Measurements from ENCODE around the gene PARP11. TPM values are rescaled to one million over a fixed set of nuclear protein-coding genes. Genes with fewer than 3 reads are reported as not detected.

Gene PARP11
- total RNA-seq, 1 donor from 2014 or later = 11.4 TPM

DNA sequence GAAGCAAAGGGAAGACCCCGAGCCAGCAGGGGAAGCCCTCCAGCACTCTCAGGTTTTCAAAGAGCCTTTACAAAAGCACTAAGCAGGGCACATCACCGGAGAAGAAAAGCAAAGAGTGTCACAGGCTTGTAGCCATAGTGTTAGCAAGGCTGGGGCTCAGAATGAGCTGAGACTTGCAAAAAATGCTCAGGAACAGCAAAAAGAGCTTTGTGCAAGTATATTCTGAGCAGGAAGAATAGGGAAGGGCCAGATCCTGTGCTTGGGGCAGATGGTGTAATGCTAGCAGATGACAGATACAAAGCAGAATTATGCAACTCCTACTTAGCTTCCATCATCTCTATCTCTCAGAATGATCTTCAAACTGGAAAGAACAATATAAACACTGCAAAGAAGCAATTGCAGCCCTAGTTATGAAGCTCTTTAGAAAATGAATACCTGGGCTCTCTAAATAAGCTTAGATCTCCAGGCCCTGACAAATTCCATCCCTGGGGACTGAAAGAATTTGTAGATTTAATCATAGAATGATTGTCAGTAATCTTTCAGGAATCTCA is 23.7 kb upstream of the PARP11 start:
- Mint-ChIP-seq H3K4me3 (ENCODE audit: unreplicated experiment) (no peak overlapping the region), H3K9me3 (ENCODE audit: unreplicated experiment) (no peaks in the 10 kb centered on the region), H3K27ac (ENCODE audit: unreplicated experiment) (no peak overlapping the region), H3K27me3 (ENCODE audit: unreplicated experiment) (no peaks in the 10 kb centered on the region), H3K36me3 (ENCODE audit: low read depth, unreplicated experiment) (no peaks in the 10 kb centered on the region), H3K4me1 (ENCODE audit: unreplicated experiment) (no peaks in the 10 kb centered on the region)
- no peak for DNase-seq (ENCODE audit: low spot score)
- TF ChIP-seq, protein P1, sequence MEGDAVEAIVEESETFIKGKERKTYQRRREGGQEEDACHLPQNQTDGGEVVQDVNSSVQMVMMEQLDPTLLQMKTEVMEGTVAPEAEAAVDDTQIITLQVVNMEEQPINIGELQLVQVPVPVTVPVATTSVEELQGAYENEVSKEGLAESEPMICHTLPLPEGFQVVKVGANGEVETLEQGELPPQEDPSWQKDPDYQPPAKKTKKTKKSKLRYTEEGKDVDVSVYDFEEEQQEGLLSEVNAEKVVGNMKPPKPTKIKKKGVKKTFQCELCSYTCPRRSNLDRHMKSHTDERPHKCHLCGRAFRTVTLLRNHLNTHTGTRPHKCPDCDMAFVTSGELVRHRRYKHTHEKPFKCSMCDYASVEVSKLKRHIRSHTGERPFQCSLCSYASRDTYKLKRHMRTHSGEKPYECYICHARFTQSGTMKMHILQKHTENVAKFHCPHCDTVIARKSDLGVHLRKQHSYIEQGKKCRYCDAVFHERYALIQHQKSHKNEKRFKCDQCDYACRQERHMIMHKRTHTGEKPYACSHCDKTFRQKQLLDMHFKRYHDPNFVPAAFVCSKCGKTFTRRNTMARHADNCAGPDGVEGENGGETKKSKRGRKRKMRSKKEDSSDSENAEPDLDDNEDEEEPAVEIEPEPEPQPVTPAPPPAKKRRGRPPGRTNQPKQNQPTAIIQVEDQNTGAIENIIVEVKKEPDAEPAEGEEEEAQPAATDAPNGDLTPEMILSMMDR (IDR thresholded peaks at IDR 0.05; ENCODE audit: unreplicated experiment) = no peak

DNA sequence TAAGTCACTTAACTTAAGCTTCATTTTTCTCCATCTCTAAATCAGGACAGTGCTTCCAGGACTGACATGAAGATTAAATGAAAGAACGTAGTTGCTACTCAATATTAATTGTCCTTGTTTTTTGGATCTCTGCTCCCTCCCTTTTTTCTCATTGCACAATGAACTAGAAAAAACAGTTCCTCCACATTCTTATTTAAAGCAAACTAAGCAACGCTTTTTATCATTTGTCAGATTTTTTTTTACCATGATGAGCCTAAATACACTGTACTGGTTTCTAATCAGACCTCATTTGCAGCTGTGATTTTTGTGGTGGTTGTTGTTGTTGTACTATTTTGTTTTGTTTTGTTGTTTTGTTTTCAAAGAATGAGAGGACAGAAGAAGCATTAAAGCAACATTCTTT is 23.2 kb upstream of the PARP11 start:
- Mint-ChIP-seq H3K27me3 (ENCODE audit: unreplicated experiment) (no peaks in the 10 kb centered on the region), H3K36me3 (ENCODE audit: low read depth, unreplicated experiment) (no peaks in the 10 kb centered on the region), H3K4me1 (ENCODE audit: unreplicated experiment) (no peaks in the 10 kb centered on the region), H3K4me3 (ENCODE audit: unreplicated experiment) (no peak overlapping the region), H3K9me3 (ENCODE audit: unreplicated experiment) (no peaks in the 10 kb centered on the region), H3K27ac (ENCODE audit: unreplicated experiment) (no peak overlapping the region)
- TF ChIP-seq, protein P1 (IDR thresholded peaks at IDR 0.05; ENCODE audit: unreplicated experiment) = no peak
- DNase-seq (ENCODE audit: low spot score) = no peak

DNA sequence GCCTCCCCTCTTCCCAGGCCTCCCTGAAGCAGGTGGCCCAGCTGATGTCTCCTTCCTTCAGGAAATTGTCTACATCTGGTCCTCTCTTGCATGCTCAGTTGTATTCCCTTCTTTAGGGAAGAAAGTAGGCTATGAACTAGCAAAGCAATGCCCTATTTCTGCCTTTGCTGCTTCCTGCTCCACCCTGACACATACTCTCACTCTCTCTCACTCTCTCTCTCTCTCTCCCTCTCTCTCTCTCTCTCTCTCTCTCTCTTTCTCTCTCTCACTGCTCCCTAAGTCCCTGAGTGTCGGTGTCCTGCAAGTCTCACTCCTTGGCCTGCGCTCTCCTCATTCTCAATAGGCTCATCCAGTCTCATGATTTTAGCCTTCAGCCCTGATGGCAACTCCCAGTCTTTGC is 19.4 kb upstream of the PARP11 start:
- no peak overlapping the region for H3K4me3 Mint-ChIP-seq (ENCODE audit: unreplicated experiment)
- no peaks in the 10 kb centered on the region for H3K27me3 Mint-ChIP-seq (ENCODE audit: unreplicated experiment)
- H3K36me3 Mint-ChIP-seq (ENCODE audit: low read depth, unreplicated experiment) = no peaks in the 10 kb centered on the region
- H3K4me1 Mint-ChIP-seq (ENCODE audit: unreplicated experiment) = no peaks in the 10 kb centered on the region
- no peak for DNase-seq (ENCODE audit: low spot score)
- TF ChIP-seq, protein P1 (IDR thresholded peaks at IDR 0.05; ENCODE audit: unreplicated experiment) = no peak
- no peak overlapping the region for H3K27ac Mint-ChIP-seq (ENCODE audit: unreplicated experiment)
- no peaks in the 10 kb centered on the region for H3K9me3 Mint-ChIP-seq (ENCODE audit: unreplicated experiment)

DNA sequence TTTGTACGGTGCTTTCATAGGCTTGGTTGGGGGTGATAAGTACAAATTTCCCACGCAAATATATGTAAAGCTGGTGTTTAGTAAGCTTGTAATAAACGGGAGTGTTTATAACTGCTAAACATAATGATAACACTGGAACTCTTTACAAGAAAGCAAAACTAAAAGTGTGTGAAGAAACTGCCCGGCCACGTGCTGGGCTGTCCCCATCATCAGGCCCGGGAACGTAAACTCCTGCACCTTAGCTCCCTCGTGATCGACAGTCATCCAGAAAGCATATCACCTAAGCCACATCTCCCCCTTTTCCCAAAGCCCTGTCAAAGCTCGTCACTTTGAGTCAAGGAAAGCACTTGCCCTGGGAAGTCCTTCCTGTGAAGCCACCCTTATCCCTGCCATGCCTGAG is 18.0 kb upstream of the PARP11 start:
- Mint-ChIP-seq H3K9me3 (ENCODE audit: unreplicated experiment) (no peaks in the 10 kb centered on the region), H3K36me3 (ENCODE audit: low read depth, unreplicated experiment) (no peaks in the 10 kb centered on the region), H3K27ac (ENCODE audit: unreplicated experiment) (no peak overlapping the region), H3K27me3 (ENCODE audit: unreplicated experiment) (no peaks in the 10 kb centered on the region), H3K4me1 (ENCODE audit: unreplicated experiment) (no peaks in the 10 kb centered on the region), H3K4me3 (ENCODE audit: unreplicated experiment) (no peak overlapping the region)
- no peak for DNase-seq (ENCODE audit: low spot score)
- TF ChIP-seq, protein P1 (IDR thresholded peaks at IDR 0.05; ENCODE audit: unreplicated experiment) = no peak

DNA sequence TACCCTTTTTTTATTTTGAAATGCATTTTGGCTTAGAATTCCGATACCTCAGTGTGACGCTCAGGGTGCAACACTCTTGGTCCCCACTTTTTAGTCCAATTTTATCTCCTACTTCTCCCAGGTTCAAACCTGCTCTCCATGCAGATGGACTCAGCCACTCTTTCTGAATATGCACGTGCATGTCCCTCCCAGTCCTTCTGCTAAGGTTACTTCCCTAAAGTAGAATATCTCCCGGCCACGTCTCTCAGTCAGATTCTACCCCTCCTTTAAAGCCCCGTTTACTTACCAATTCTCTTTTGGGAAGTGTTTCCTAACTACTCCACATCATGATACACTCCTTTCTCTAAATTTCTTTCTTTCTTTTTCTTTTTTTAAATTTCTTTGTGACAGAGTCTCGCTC is 15.5 kb upstream of the PARP11 start:
- Mint-ChIP-seq H3K4me1 (ENCODE audit: unreplicated experiment) (no peaks in the 10 kb centered on the region), H3K4me3 (ENCODE audit: unreplicated experiment) (no peak overlapping the region), H3K36me3 (ENCODE audit: low read depth, unreplicated experiment) (no peaks in the 10 kb centered on the region), H3K27ac (ENCODE audit: unreplicated experiment) (no peak overlapping the region), H3K9me3 (ENCODE audit: unreplicated experiment) (no peaks in the 10 kb centered on the region), H3K27me3 (ENCODE audit: unreplicated experiment) (no peaks in the 10 kb centered on the region)
- TF ChIP-seq, protein P1 (IDR thresholded peaks at IDR 0.05; ENCODE audit: unreplicated experiment) = no peak
- DNase-seq (ENCODE audit: low spot score) = no peak

All from endothelial cell (in vitro differentiated cells).